HCT116 (cell line): ENCODE measurements around the gene ZAP70. TPM values are rescaled to one million over a fixed set of nuclear protein-coding genes. Genes with fewer than 3 reads are reported as not detected.

Experiments
- ATAC-seq: fragments of 200-7000 bp; cut with Tn5 transposase; 2 replicates; pipeline ENCODE4 v1.9.1; 2020; ENCODE audit warnings: mild to moderate bottlenecking, moderate library complexity
- BruUV-seq: library from RNA; stranded (reverse); fragments of 400-500 nt; replicated peaks from 2 replicates; lab custom pipeline; 2021; lab: Mats Ljungman, UMichigan
- CTCF ChIA-PET: fragments of 300-600 bp; sonication (Branson Sonifier 250); formaldehyde crosslinking; loops from one replicate; lab custom pipeline; 2021; ENCODE audit warnings: antibody characterized with exemption; lab: Charles Lee
- POLR2A ChIA-PET: fragments of 300-600, 350-600 bp; sonication (Branson Sonifier 250); formaldehyde crosslinking; loops from one replicate; lab custom pipeline; 2021; ENCODE audit warnings: antibody characterized with exemption; lab: Charles Lee
- RAD21 ChIA-PET, 2 experiments: fragments of 300-600 bp; sonication (Branson Sonifier 250); formaldehyde crosslinking; loops; one replicate each; lab custom pipeline; 2023; ENCODE audit warnings: low total read pairs in 2 of 2; ENCODE audit not compliant: uncharacterized antibody in 2 of 2, unreplicated experiment in 2 of 2, low non-redundant PET in 1 of 2; lab: Charles Lee
- DNase-seq: peaks from one replicate; pipeline ENCODE4 v3.0.0-alpha.2; 2010; ENCODE audit warnings: low read depth, low spot score
- H2AFZ ChIP-seq: fragments of 200-600 bp; shearing (Covaris generic), sonication (generic); 2 replicates; pipeline ENCODE4 v1.6.1; 2017; ENCODE audit warnings: low read depth, mixed run types, mixed read lengths, antibody characterized with exemption, low read length; ENCODE audit not compliant: poor library complexity, severe bottlenecking
- H3K27ac ChIP-seq: 2 replicates; pipeline ENCODE4 v1.5.1; 2012; ENCODE audit warnings: low read depth, low read length
- H3K27me3 ChIP-seq: fragments of 200-600 bp; sonication (generic); 2 replicates; pipeline ENCODE4 v1.6.1; 2016; ENCODE audit warnings: mixed run types, low read length, mixed read lengths; ENCODE audit not compliant: insufficient read depth
- H3K36me3 ChIP-seq, 2 experiments: fragments of 200-500 bp in 1 of 2; fragments of 200-600 bp in 1 of 2; sonication (Bioruptor generic) in 1 of 2; sonication (generic) in 1 of 2; 2 replicates each; pipeline versions ENCODE4 v1.5.1 to v1.6.1; 2014 to 2016; ENCODE audit warnings: low read length in 2 of 2, inconsistent platforms in 1 of 2, mixed read lengths in 1 of 2, mixed run types in 1 of 2; ENCODE audit not compliant: insufficient read depth in 2 of 2, control insufficient read depth in 1 of 2
- H3K4me1 ChIP-seq, 2 experiments: fragments of 200-600 bp in 1 of 2; sonication (generic) in 1 of 2; 2 replicates each; pipeline versions ENCODE4 v1.5.1 to v1.6.1; 2012 to 2017; ENCODE audit warnings: low read length in 2 of 2, inconsistent platforms in 1 of 2, mild to moderate bottlenecking in 1 of 2, mixed read lengths in 1 of 2, mixed run types in 1 of 2, moderate library complexity in 1 of 2; ENCODE audit not compliant: insufficient read depth in 2 of 2, control insufficient read depth in 1 of 2
- H3K4me2 ChIP-seq: fragments of 200-600 bp; sonication (generic); 2 replicates; pipeline ENCODE4 v1.6.1; 2017; ENCODE audit warnings: mixed run types, low read length, mixed read lengths
- H3K4me3 ChIP-seq, 2 experiments: fragments of 200-600 bp in 1 of 2; sonication (generic) in 1 of 2; replicated peaks in 1 of 2; 2 replicates each; pipeline ENCODE4 v1.5.1; 2011 to 2016; ENCODE audit warnings: low read length in 2 of 2, control low read depth in 1 of 2, low read depth in 1 of 2, mild to moderate bottlenecking in 1 of 2, mixed read lengths in 1 of 2, mixed run types in 1 of 2
- H3K79me2 ChIP-seq: fragments of 200-600 bp; sonication (generic); 2 replicates; pipeline ENCODE4 v1.6.1; 2017; ENCODE audit warnings: mild to moderate bottlenecking, mixed run types, low read length, moderate library complexity, mixed read lengths; ENCODE audit not compliant: insufficient read depth
- H3K9ac ChIP-seq: fragments of 200-600 bp; sonication (generic); 2 replicates; pipeline ENCODE4 v1.6.1; 2016; ENCODE audit warnings: low read length, mixed read lengths
- H3K9me2 ChIP-seq: fragments of 200-600 bp; sonication (generic), shearing (Covaris generic); 2 replicates; pipeline ENCODE4 v1.6.1; 2017; ENCODE audit warnings: mixed run types, mild to moderate bottlenecking, moderate library complexity; ENCODE audit not compliant: insufficient read depth
- H3K9me3 ChIP-seq, 2 experiments: fragments of 200-500 bp in 1 of 2; fragments of 200-600 bp in 1 of 2; sonication (Bioruptor generic) in 1 of 2; sonication (generic) in 1 of 2; 2 replicates each; pipeline ENCODE4 v1.6.1; 2014 to 2017; ENCODE audit warnings: low read length in 2 of 2, mixed read lengths in 2 of 2, inconsistent platforms in 1 of 2, low read depth in 1 of 2, mild to moderate bottlenecking in 1 of 2, mixed run types in 1 of 2, moderate library complexity in 1 of 2; ENCODE audit not compliant: control insufficient read depth in 1 of 2, insufficient read depth in 1 of 2
- H4K20me1 ChIP-seq: fragments of 200-600 bp; sonication (generic), shearing (Covaris generic); 2 replicates; pipeline ENCODE4 v1.6.1; 2017; ENCODE audit warnings: mixed run types, mild to moderate bottlenecking, moderate library complexity; ENCODE audit not compliant: insufficient read depth
- EGR1 ChIP-seq: IDR thresholded peaks from 2 replicates; pipeline ENCODE4 v1.6.1; 2012; ENCODE audit warnings: low read depth
- EZH2 ChIP-seq: fragments of 200-600 bp; sonication (generic); IDR thresholded peaks from 2 replicates; pipeline ENCODE4 v1.6.1; 2017; ENCODE audit warnings: antibody characterized with exemption, mixed run types
- EZH2phosphoT487 ChIP-seq: fragments of 200-600 bp; IDR thresholded peaks from 2 replicates; pipeline ENCODE4 v1.6.1; 2018; ENCODE audit warnings: antibody characterized with exemption, borderline replicate concordance
- FOSL1 ChIP-seq: IDR thresholded peaks from 2 replicates; pipeline ENCODE4 v1.6.1; 2012; ENCODE audit warnings: low read depth
- JUND ChIP-seq: IDR thresholded peaks from 2 replicates; pipeline ENCODE4 v1.6.1; 2012
- POLR2A ChIP-seq: IDR thresholded peaks from 2 replicates; pipeline ENCODE4 v1.7.0; 2011; ENCODE audit warnings: borderline replicate concordance; ENCODE audit not compliant: insufficient read depth, insufficient read length; ENCODE audit errors: extremely low read depth
- POLR2AphosphoS5 ChIP-seq: IDR thresholded peaks from 2 replicates; pipeline ENCODE4 v1.6.1; 2011; ENCODE audit warnings: mild to moderate bottlenecking, low read depth, low read length, moderate library complexity
- RAD21 ChIP-seq: IDR thresholded peaks from 2 replicates; pipeline ENCODE4 v1.6.1; 2012; ENCODE audit warnings: low read depth, mild to moderate bottlenecking
- SIN3A ChIP-seq: IDR thresholded peaks from 2 replicates; pipeline ENCODE4 v1.6.1; 2012; ENCODE audit warnings: low read depth
- SP1 ChIP-seq: IDR thresholded peaks from 2 replicates; pipeline ENCODE4 v1.6.1; 2012; ENCODE audit warnings: low read depth
- SRF ChIP-seq: IDR thresholded peaks from 2 replicates; pipeline ENCODE4 v1.6.1; 2012; ENCODE audit warnings: low read depth
- TCF7L2 ChIP-seq: IDR thresholded peaks from 2 replicates; pipeline ENCODE4 v1.7.0; 2011; ENCODE audit warnings: borderline replicate concordance, inconsistent platforms; ENCODE audit not compliant: insufficient read depth, insufficient read length; ENCODE audit errors: extremely low read depth
- ZBTB33 ChIP-seq: IDR thresholded peaks from 2 replicates; pipeline ENCODE4 v1.6.1; 2011; ENCODE audit warnings: mild to moderate bottlenecking, low read length, moderate library complexity; ENCODE audit not compliant: insufficient replicate concordance; ENCODE audit errors: extremely low read depth
- ZFX ChIP-seq: fragments of 450-650 bp; IDR thresholded peaks from 2 replicates; pipeline ENCODE4 v1.6.1; 2017
- ZNF274 ChIP-seq: fragments of 200-500 bp; sonication (Bioruptor generic); IDR thresholded peaks from 2 replicates; pipeline ENCODE4 v1.6.1; 2014; ENCODE audit warnings: mild to moderate bottlenecking, low read depth, low read length, inconsistent platforms
- intact Hi-C: fragments of 100-400 bp; cut with micrococcal nuclease; formaldehyde crosslinking; loops from 2 replicates; pipeline ENCODE4 v1.10.0; 2022
- total RNA-seq: library from RNA; stranded (reverse); gene quantifications from one replicate; pipeline ENCODE4 v1.2.1, GENCODE V29; 2021; ENCODE audit not compliant: unreplicated experiment
- TF ChIP-seq, protein P1 (sequence below): IDR thresholded peaks from 2 replicates; pipeline ENCODE4 v1.6.1; 2012
- TF ChIP-seq, protein P2 (sequence below): IDR thresholded peaks from 2 replicates; pipeline ENCODE4 v1.6.1; 2012; ENCODE audit warnings: low read depth
- TF ChIP-seq, protein P3 (sequence below): IDR thresholded peaks from 2 replicates; pipeline ENCODE4 v1.6.1; 2012
- TF ChIP-seq, protein P4 (sequence below), 3 experiments: fragments of 200-600 bp in 1 of 3; sonication (generic) in 1 of 3; IDR thresholded peaks in 2 of 3; conservative IDR thresholded peaks in 1 of 3; 2 replicates each; pipeline ENCODE4 v1.5.1; 2012 to 2017; ENCODE audit warnings: low read depth in 2 of 3, low read length in 2 of 3, antibody characterized with exemption in 1 of 3, borderline replicate concordance in 1 of 3, control low read depth in 1 of 3, mild to moderate bottlenecking in 1 of 3, mixed read lengths in 1 of 3, mixed run types in 1 of 3, moderate library complexity in 1 of 3; ENCODE audit not compliant: insufficient read depth in 1 of 3

Gene ZAP70
- total RNA-seq, 1 experiment from 2014 or later = 0.91 TPM

GRCh38 chr2:97699765-97700444 is 13.5 kb upstream of the ZAP70 start:
- CTCF ChIA-PET = interaction anchor here (0.7 to 5.5 kb wide), 10 partner anchors 8 to 1138 kb away, joined by 3 to 89 read pairs (median 4); partner anchors contain the start of gene ANKRD36B
- DNase-seq (peak; percentile 37), ATAC-seq (peak; percentile 86)
- Histone ChIP-seq H3K4me2 (no peak overlapping the region), H3K4me3 (no peak overlapping the region), H3K9me3 (no peaks in the 10 kb centered on the region), H3K9ac (no peak overlapping the region), H3K27ac (no peak overlapping the region), H3K27me3 (no peaks in the 10 kb centered on the region), H3K79me2 (no peaks in the 10 kb centered on the region), H3K36me3 (no peaks in the 10 kb centered on the region), H3K9me2 (no peaks in the 10 kb centered on the region), H2AFZ (peak overlapping the region; percentile 87), H3K4me1 (peaks cover 0 to 5% of the 10 kb centered on the region in 2 experiments; a peak in 1 of 4 replicates), H4K20me1 (no peaks in the 10 kb centered on the region)
- intact Hi-C loops = loop anchor here (1.0 to 2.0 kb wide), 2 partner anchors 685 to 1137 kb away; no protein-coding TSS in a partner anchor
- RAD21 ChIA-PET = interaction anchor here (1.3 to 1.5 kb wide), 2 partner anchors 684 to 685 kb away, joined by 7 to 9 read pairs; no protein-coding TSS in a partner anchor
- BruUV-seq = no TSS peak
- POLR2A ChIA-PET = interaction anchor here (1.8 kb wide), 1 partner anchor 10 kb away, joined by 5 read pairs; no protein-coding TSS in a partner anchor
- TF ChIP-seq, protein P1, sequence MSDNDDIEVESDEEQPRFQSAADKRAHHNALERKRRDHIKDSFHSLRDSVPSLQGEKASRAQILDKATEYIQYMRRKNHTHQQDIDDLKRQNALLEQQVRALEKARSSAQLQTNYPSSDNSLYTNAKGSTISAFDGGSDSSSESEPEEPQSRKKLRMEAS = peak; percentile 90
- no peak for TF ChIP-seq SIN3A
- TF ChIP-seq RAD21 = peak; percentile 68
- no peak for TF ChIP-seq FOSL1
- TF ChIP-seq SP1 = no peak
- no peak for TF ChIP-seq EZH2phosphoT487
- TF ChIP-seq ZNF274 = no peak
- TF ChIP-seq, protein P2, sequence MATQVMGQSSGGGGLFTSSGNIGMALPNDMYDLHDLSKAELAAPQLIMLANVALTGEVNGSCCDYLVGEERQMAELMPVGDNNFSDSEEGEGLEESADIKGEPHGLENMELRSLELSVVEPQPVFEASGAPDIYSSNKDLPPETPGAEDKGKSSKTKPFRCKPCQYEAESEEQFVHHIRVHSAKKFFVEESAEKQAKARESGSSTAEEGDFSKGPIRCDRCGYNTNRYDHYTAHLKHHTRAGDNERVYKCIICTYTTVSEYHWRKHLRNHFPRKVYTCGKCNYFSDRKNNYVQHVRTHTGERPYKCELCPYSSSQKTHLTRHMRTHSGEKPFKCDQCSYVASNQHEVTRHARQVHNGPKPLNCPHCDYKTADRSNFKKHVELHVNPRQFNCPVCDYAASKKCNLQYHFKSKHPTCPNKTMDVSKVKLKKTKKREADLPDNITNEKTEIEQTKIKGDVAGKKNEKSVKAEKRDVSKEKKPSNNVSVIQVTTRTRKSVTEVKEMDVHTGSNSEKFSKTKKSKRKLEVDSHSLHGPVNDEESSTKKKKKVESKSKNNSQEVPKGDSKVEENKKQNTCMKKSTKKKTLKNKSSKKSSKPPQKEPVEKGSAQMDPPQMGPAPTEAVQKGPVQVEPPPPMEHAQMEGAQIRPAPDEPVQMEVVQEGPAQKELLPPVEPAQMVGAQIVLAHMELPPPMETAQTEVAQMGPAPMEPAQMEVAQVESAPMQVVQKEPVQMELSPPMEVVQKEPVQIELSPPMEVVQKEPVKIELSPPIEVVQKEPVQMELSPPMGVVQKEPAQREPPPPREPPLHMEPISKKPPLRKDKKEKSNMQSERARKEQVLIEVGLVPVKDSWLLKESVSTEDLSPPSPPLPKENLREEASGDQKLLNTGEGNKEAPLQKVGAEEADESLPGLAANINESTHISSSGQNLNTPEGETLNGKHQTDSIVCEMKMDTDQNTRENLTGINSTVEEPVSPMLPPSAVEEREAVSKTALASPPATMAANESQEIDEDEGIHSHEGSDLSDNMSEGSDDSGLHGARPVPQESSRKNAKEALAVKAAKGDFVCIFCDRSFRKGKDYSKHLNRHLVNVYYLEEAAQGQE = no peak
- TF ChIP-seq ZFX = no peak
- TF ChIP-seq POLR2A = no peak
- TF ChIP-seq, protein P3, sequence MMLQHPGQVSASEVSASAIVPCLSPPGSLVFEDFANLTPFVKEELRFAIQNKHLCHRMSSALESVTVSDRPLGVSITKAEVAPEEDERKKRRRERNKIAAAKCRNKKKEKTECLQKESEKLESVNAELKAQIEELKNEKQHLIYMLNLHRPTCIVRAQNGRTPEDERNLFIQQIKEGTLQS = no peak
- no peak for TF ChIP-seq POLR2AphosphoS5
- TF ChIP-seq SRF = no peak
- TF ChIP-seq, protein P4, sequence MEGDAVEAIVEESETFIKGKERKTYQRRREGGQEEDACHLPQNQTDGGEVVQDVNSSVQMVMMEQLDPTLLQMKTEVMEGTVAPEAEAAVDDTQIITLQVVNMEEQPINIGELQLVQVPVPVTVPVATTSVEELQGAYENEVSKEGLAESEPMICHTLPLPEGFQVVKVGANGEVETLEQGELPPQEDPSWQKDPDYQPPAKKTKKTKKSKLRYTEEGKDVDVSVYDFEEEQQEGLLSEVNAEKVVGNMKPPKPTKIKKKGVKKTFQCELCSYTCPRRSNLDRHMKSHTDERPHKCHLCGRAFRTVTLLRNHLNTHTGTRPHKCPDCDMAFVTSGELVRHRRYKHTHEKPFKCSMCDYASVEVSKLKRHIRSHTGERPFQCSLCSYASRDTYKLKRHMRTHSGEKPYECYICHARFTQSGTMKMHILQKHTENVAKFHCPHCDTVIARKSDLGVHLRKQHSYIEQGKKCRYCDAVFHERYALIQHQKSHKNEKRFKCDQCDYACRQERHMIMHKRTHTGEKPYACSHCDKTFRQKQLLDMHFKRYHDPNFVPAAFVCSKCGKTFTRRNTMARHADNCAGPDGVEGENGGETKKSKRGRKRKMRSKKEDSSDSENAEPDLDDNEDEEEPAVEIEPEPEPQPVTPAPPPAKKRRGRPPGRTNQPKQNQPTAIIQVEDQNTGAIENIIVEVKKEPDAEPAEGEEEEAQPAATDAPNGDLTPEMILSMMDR (IDR thresholded peaks at IDR 0.05 in 2 of 3, conservative IDR thresholded peaks at IDR 0.05 in 1 of 3; ENCODE audit: borderline replicate concordance in 1 of 3, insufficient read depth in 1 of 3, low read depth in 2 of 3, low read length in 2 of 3) = peak; percentile 64 to 72 (median 66); a peak in 5 of 6 replicates
- TF ChIP-seq ZBTB33 = no peak
- TF ChIP-seq TCF7L2 = no peak
- no peak for TF ChIP-seq EZH2
- TF ChIP-seq JUND = no peak
- no peak for TF ChIP-seq EGR1
